ENCODE measurements around the gene YAP1. TPM values are rescaled to one million over a fixed set of nuclear protein-coding genes. Genes with fewer than 3 reads are reported as not detected.

The YAP1 gene
- total and polyA plus RNA-seq, 3 donors from 2014 or later: 44.2 to 144 (median 110) TPM

GRCh38 chr11:102230911-102231310 lies 120.7 kb downstream of the YAP1 start:
- no peak for DNase-seq
- intact Hi-C loops (cut with DNase I; ENCODE audit: low total_unique reads): no loop called here
- TF ChIP-seq CTCF (IDR thresholded peaks at IDR 0.05) (no peak), POLR2A (IDR thresholded peaks at IDR 0.05) (no peak)
- WGBS, 2 donors: 94% methylated on average over 4 of the region's 4 CpGs
- H3K4me3 ChIP-seq: no peak overlapping the region
- peaks cover 5% of the 10 kb centered on the region for H3K4me1 ChIP-seq
- H3K27ac ChIP-seq: no peak overlapping the region
- no peaks in the 10 kb centered on the region for H3K36me3 ChIP-seq (ENCODE audit: low read depth, missing control alignments)
- no peaks in the 10 kb centered on the region for H3K9me3 ChIP-seq
- H3K27me3 ChIP-seq: no peaks in the 10 kb centered on the region

GRCh38 chr11:102234779-102235439 lies 124.7 kb downstream of the YAP1 start:
- intact Hi-C loops (cut with DNase I; ENCODE audit: low total_unique reads): no loop called here
- no peak overlapping the region for H3K4me3 ChIP-seq
- no peak for DNase-seq
- H3K27me3 ChIP-seq: no peaks in the 10 kb centered on the region
- no peak overlapping the region for H3K27ac ChIP-seq
- no peaks in the 10 kb centered on the region for H3K36me3 ChIP-seq (ENCODE audit: low read depth, missing control alignments)
- 61 to 62% methylated on average over 7 of the region's 7 CpGs for WGBS, 2 donors
- no peaks in the 10 kb centered on the region for H3K4me1 ChIP-seq
- no peak for TF ChIP-seq CTCF (IDR thresholded peaks at IDR 0.05)
- TF ChIP-seq POLR2A (IDR thresholded peaks at IDR 0.05): no peak
- H3K9me3 ChIP-seq: no peaks in the 10 kb centered on the region

GRCh38 chr11:102237096-102237735 lies 127.0 kb downstream of the YAP1 start:
- intact Hi-C loops (cut with DNase I; ENCODE audit: low total_unique reads): no loop called here
- no peaks in the 10 kb centered on the region for H3K36me3 ChIP-seq (ENCODE audit: low read depth, missing control alignments)
- no peaks in the 10 kb centered on the region for H3K9me3 ChIP-seq
- no peak for TF ChIP-seq POLR2A (IDR thresholded peaks at IDR 0.05)
- TF ChIP-seq CTCF (IDR thresholded peaks at IDR 0.05): no peak
- WGBS, 2 donors: 77 to 78% methylated on average over 5 of the region's 5 CpGs
- no peak overlapping the region for H3K27ac ChIP-seq
- H3K4me3 ChIP-seq: no peak overlapping the region
- no peaks in the 10 kb centered on the region for H3K27me3 ChIP-seq
- DNase-seq: no peak
- no peaks in the 10 kb centered on the region for H3K4me1 ChIP-seq

GRCh38 chr11:102238391-102238821 lies 128.2 kb downstream of the YAP1 start:
- no peaks in the 10 kb centered on the region for H3K4me1 ChIP-seq
- H3K36me3 ChIP-seq (ENCODE audit: low read depth, missing control alignments): no peaks in the 10 kb centered on the region
- no peaks in the 10 kb centered on the region for H3K27me3 ChIP-seq
- TF ChIP-seq CTCF (IDR thresholded peaks at IDR 0.05): no peak
- no peak for TF ChIP-seq POLR2A (IDR thresholded peaks at IDR 0.05)
- DNase-seq: no peak
- no peak overlapping the region for H3K4me3 ChIP-seq
- intact Hi-C loops (cut with DNase I; ENCODE audit: low total_unique reads): no loop called here
- no peaks in the 10 kb centered on the region for H3K9me3 ChIP-seq
- no peak overlapping the region for H3K27ac ChIP-seq

- Histone ChIP-seq H3K4me1 (no peaks in the 10 kb centered on the region), H3K27ac (no peak overlapping the region), H3K27me3 (no peaks in the 10 kb centered on the region), H3K9me3 (no peaks in the 10 kb centered on the region), H3K4me3 (no peak overlapping the region), H3K36me3 (ENCODE audit: low read depth, missing control alignments) (no peaks in the 10 kb centered on the region)
- intact Hi-C loops (cut with DNase I; ENCODE audit: low total_unique reads): no loop called here
- WGBS, 2 donors: 83 to 94% methylated on average over 2 of the region's 2 CpGs
- no peak for DNase-seq
- TF ChIP-seq POLR2A (IDR thresholded peaks at IDR 0.05): no peak
- no peak for TF ChIP-seq CTCF (IDR thresholded peaks at IDR 0.05)
Observed at GRCh38 chr11:102239448-102239847, 129.2 kb downstream of the YAP1 start.
